Measurements from ENCODE around the gene PTPRA. TPM values are rescaled to one million over a fixed set of nuclear protein-coding genes. Genes with fewer than 3 reads are reported as not detected.

The PTPRA gene
- total RNA-seq, 1 experiment from 2014 or later = 47.2 TPM

DNA sequence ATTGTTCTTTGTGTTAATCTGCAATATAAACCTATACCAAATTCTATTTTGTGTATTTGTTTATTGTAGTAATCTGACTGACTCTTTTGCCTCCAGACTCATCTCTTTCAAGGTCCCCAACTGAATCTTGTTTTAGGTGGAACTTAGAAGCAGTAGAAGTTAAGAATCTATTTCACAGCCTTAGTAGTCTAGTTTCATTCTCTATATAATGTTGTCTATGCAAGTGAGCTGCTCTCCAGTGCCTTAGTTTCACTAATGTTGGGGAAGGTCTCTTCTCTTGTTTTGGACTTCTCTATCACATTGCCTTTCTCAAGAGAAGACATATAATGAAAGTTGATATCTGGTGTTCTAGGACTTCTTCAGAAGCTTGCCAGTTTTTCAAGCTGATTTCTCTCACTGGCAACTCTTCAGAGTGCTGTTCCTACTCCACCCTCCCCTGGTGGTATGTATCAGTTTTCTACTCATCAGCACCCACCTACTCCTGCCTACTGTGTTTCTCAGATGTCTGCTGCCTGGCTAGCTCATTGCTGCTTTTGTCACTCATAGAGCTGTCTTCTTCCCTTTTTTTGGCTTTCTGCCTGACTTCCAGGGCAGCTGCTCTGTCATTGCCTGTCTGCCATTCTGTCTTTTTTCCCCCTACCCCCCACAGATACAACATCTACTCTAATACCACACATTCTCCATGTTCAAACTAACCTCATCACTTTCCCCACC is 82.1 kb downstream of the PTPRA start (continued):
- no peak for TF ChIP-seq AFF4 (CRISPR knock-in tag; IDR thresholded peaks at IDR 0.05; ENCODE audit: borderline replicate concordance)
- no peak for TF ChIP-seq NR2C2 (CRISPR knock-in tag; IDR thresholded peaks at IDR 0.05)
- no peak for TF ChIP-seq ZNF281 (CRISPR knock-in tag; IDR thresholded peaks at IDR 0.05)
- TF ChIP-seq IRF2 (CRISPR knock-in tag; IDR thresholded peaks at IDR 0.05; ENCODE audit: borderline replicate concordance, low read depth) = no peak
- TF ChIP-seq ZNF425 (CRISPR knock-in tag; conservative IDR thresholded peaks at IDR 0.05) = no peak
- TF ChIP-seq ZMAT4 (CRISPR knock-in tag; IDR thresholded peaks at IDR 0.05) = no peak
- TF ChIP-seq ZBTB43 (CRISPR knock-in tag; IDR thresholded peaks at IDR 0.05) = no peak
- no peak for TF ChIP-seq NFE2L1 (CRISPR knock-in tag; IDR thresholded peaks at IDR 0.05)
- TF ChIP-seq OVOL2 (CRISPR knock-in tag; IDR thresholded peaks at IDR 0.05; ENCODE audit: borderline replicate concordance) = no peak

DNA sequence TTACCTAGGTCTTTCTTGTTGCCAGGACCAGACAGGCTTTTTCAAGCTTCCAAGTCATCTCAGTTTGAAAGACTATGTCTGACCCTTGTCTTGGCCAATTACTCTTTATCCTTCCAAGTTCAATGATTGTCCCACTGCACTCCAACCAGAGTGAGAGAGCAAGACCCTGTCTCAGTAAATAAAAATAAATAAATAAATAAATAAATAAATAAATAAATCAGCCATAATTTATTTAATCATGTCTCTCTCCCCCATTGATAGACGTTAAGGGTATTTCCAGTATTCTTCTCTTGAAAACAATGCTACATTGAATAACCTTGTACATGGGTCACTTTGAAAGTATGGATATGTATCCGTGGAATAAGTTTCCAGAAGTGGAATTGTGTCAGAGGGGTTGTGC is 83.2 kb downstream of the PTPRA start:
- POLR2A ChIA-PET = no interaction called here

More for the DNA sequence above, 83.2 kb downstream of the PTPRA start:
- H3K4me1 Mint-ChIP-seq = peaks cover 2% of the 10 kb centered on the region; the same call in 1 of the 2 replicates
- TF ChIP-seq CDX4 (CRISPR knock-in tag; IDR thresholded peaks at IDR 0.05; ENCODE audit: borderline replicate concordance) = no peak
- no peak overlapping the region for H3K27ac Mint-ChIP-seq
- no peak for ATAC-seq
- peaks cover 9% of the 10 kb centered on the region for H3K9me3 Mint-ChIP-seq
- H3K4me3 Mint-ChIP-seq = no peak overlapping the region
- DNase-seq (ENCODE audit: low spot score) = no peak
- CTCF ChIA-PET = no interaction called here
- H3K27me3 Mint-ChIP-seq (ENCODE audit: low read depth) = no peaks in the 10 kb centered on the region
- peaks cover 16% of the 10 kb centered on the region for H3K36me3 Mint-ChIP-seq

Data from WTC11 (cell line).